Fibroblast of pulmonary artery (primary cell): ENCODE results near the gene CASQ1.

Source experiments
- DNase-seq: peaks from one replicate; pipeline ENCODE4 v3.0.0-alpha.2; 2010; ENCODE audit warnings: low read depth
- H3K4me3 ChIP-seq: replicated peaks from 2 replicates; pipeline ENCODE4 v1.5.1; 2011; ENCODE audit warnings: low read depth, mild to moderate bottlenecking, control low read depth, low read length, moderate library complexity
- CTCF ChIP-seq: IDR thresholded peaks from 2 replicates; pipeline ENCODE4 v1.5.1; 2011; ENCODE audit warnings: mild to moderate bottlenecking, control low read depth, low read length, inconsistent platforms; ENCODE audit errors: missing control alignments

Gene CASQ1

GRCh38 chr1:160206036-160206389 is 15.6 kb downstream of the CASQ1 start:
- peak overlapping the region; percentile 92 for H3K4me3 ChIP-seq
- DNase-seq = peak; percentile 45
- TF ChIP-seq CTCF = no peak

GRCh38 chr1:160206421-160207117 is 16.2 kb downstream of the CASQ1 start:
- H3K4me3 ChIP-seq = peak overlapping the region; percentile 92
- DNase-seq = peak; percentile 89

GRCh38 chr1:160207118-160207650 is 16.8 kb downstream of the CASQ1 start:
- no peak for TF ChIP-seq CTCF
- DNase-seq = no peak
- no peak overlapping the region for H3K4me3 ChIP-seq

More at GRCh38 chr1:160206421-160207117, 16.2 kb downstream of the CASQ1 start:
- TF ChIP-seq CTCF = no peak

GRCh38 chr1:160207771-160208556 is 17.6 kb downstream of the CASQ1 start:
- TF ChIP-seq CTCF = no peak
- DNase-seq = no peak
- H3K4me3 ChIP-seq = no peak overlapping the region

- no peak overlapping the region for H3K4me3 ChIP-seq
- no peak for TF ChIP-seq CTCF
- no peak for DNase-seq
These were observed 18.4 kb downstream of the CASQ1 start for GRCh38 chr1:160208557-160209320.

- no peak for DNase-seq
- H3K4me3 ChIP-seq = no peak overlapping the region
- TF ChIP-seq CTCF = no peak
These were observed 19.1 kb downstream of the CASQ1 start for GRCh38 chr1:160209321-160210046.
